ENCODE results near the gene NLRP9. TPM values are rescaled to one million over a fixed set of nuclear protein-coding genes. Genes with fewer than 3 reads are reported as not detected.

NLRP9 gene
- total RNA-seq, 1 experiment from 2014 or later: not detected

DNA sequence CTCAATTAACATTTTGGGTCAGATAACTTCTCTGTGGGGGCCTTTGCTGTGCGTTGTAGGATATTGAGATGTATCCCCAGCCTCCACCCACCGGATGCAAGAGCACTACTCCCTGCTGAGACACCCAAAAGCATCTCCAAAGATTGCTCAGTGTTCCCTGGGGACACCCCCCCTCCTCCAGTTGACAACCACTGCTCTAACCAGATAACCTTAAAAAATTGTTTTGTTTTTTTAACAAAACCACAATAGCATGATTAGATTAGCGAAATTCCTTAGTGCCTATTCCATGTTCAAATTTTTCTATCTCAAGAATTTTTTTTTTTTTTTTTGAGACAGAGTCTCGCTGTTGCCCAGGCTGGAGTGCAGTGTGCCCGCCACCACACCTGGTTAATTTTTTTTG, 65.8 kb downstream of the NLRP9 start:
- DNase-seq (ENCODE audit: low read depth, low spot score): no peak
- Histone ChIP-seq H3K9me2 (ENCODE audit: insufficient read depth) (no peaks in the 10 kb centered on the region), H3K27me3 (ENCODE audit: insufficient read depth, low read length) (no peaks in the 10 kb centered on the region), H3K36me3 (ENCODE audit: control insufficient read depth in 1 of 2, insufficient read depth in 2 of 2, low read length in 2 of 2) (peaks cover 19 to 38% of the 10 kb centered on the region in 2 experiments; a peak in 3 of 4 replicates), H4K20me1 (ENCODE audit: insufficient read depth) (0 out of 2 replicates have a peak, but pooled peaks cover 8% of the 10 kb centered on the region), H2AFZ (ENCODE audit: low read depth, low read length, poor library complexity, severe bottlenecking) (no peak overlapping the region), H3K9ac (ENCODE audit: low read length) (no peak overlapping the region), H3K27ac (ENCODE audit: low read depth, low read length) (no peak overlapping the region), H3K4me3 (replicated peaks in 1 of 2; ENCODE audit: low read depth in 1 of 2, low read length in 2 of 2) (no peak overlapping the region), H3K79me2 (ENCODE audit: insufficient read depth, low read length) (peaks cover 92% of the 10 kb centered on the region), H3K4me2 (ENCODE audit: low read length) (no peak overlapping the region), H3K4me1 (ENCODE audit: control insufficient read depth in 1 of 2, insufficient read depth in 2 of 2, low read length in 2 of 2) (peaks cover 13 to 48% of the 10 kb centered on the region in 2 experiments), H3K9me3 (ENCODE audit: control insufficient read depth in 1 of 2, insufficient read depth in 1 of 2, low read depth in 1 of 2, low read length in 2 of 2) (no peaks in the 10 kb centered on the region)
- ChIA-PET RAD21 (ENCODE audit: low non-redundant PET in 1 of 2, low total read pairs in 2 of 2, uncharacterized antibody in 2 of 2, unreplicated experiment in 2 of 2) (no interaction called here), CTCF (interaction anchor here (1.5 to 2.3 kb wide), 2 partner anchors 15 to 18 kb away, joined by 15 to 23 read pairs; partner anchors contain the start of gene U2AF2), POLR2A (no interaction called here)
- intact Hi-C loops (cut with micrococcal nuclease): no loop called here
- BruUV-seq (replicated peaks): no TSS peak
- TF ChIP-seq CBX3 (IDR thresholded peaks at IDR 0.05; ENCODE audit: low read depth) (no peak), TCF7L2 (IDR thresholded peaks at IDR 0.05; ENCODE audit: borderline replicate concordance, extremely low read depth, insufficient read depth, insufficient read length) (no peak), SIN3A (IDR thresholded peaks at IDR 0.05; ENCODE audit: low read depth) (no peak), SRF (IDR thresholded peaks at IDR 0.05; ENCODE audit: low read depth) (no peak)
- TF ChIP-seq, protein P1, sequence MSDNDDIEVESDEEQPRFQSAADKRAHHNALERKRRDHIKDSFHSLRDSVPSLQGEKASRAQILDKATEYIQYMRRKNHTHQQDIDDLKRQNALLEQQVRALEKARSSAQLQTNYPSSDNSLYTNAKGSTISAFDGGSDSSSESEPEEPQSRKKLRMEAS (IDR thresholded peaks at IDR 0.05): no peak
- ATAC-seq: no peak

DNA sequence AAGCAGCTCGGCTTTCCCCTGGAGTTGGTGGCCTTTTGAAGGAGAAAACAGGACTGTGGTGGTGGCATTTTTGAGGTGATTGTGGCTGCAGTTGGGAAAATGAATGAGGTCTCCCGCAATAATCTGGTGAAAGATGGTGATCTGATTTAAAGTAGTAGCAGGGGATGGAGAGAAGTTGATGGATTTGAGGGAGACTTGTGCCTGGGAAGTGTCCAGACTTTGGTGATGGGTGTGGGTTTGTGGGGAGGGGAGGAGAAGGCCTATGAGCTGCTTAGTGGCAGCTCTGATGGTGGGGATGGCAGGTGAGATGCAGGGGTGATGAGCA, 67.2 kb downstream of the NLRP9 start:
- CTCF ChIA-PET: interaction anchor here (0.7 to 2.3 kb wide), 7 partner anchors 8 to 38 kb away, joined by 3 to 23 read pairs (median 3); partner anchors contain the start of genes U2AF2 and ZNF580
- Histone ChIP-seq H3K9ac (ENCODE audit: low read length) (no peak overlapping the region), H2AFZ (ENCODE audit: low read depth, low read length, poor library complexity, severe bottlenecking) (no peak overlapping the region), H3K27ac (ENCODE audit: low read depth, low read length) (peak overlapping the region; percentile 10; the same call in 1 of the 2 replicates), H3K4me1 (ENCODE audit: control insufficient read depth in 1 of 2, insufficient read depth in 2 of 2, low read length in 2 of 2) (peaks cover 7 to 50% of the 10 kb centered on the region in 2 experiments), H3K9me2 (ENCODE audit: insufficient read depth) (no peaks in the 10 kb centered on the region), H3K36me3 (ENCODE audit: control insufficient read depth in 1 of 2, insufficient read depth in 2 of 2, low read length in 2 of 2) (peaks cover 31 to 47% of the 10 kb centered on the region in 2 experiments), H3K4me2 (ENCODE audit: low read length) (no peak overlapping the region), H3K9me3 (ENCODE audit: control insufficient read depth in 1 of 2, insufficient read depth in 1 of 2, low read depth in 1 of 2, low read length in 2 of 2) (no peaks in the 10 kb centered on the region), H3K27me3 (ENCODE audit: insufficient read depth, low read length) (no peaks in the 10 kb centered on the region), H4K20me1 (ENCODE audit: insufficient read depth) (peaks cover 14% of the 10 kb centered on the region; the same call in 1 of the 2 replicates), H3K79me2 (ENCODE audit: insufficient read depth, low read length) (peaks cover 92% of the 10 kb centered on the region), H3K4me3 (replicated peaks in 1 of 2; ENCODE audit: low read depth in 1 of 2, low read length in 2 of 2) (no peak overlapping the region)
- POLR2A ChIA-PET: interaction anchor here (1.1 kb wide), 1 partner anchor 17 kb away, joined by 8 read pairs; the partner anchor contains the start of gene U2AF2
- ATAC-seq (no peak), DNase-seq (ENCODE audit: low read depth, low spot score) (no peak)
- intact Hi-C loops (cut with micrococcal nuclease): no loop called here
- no TSS peak for BruUV-seq (replicated peaks)
- RAD21 ChIA-PET (ENCODE audit: low non-redundant PET in 1 of 2, low total read pairs in 2 of 2, uncharacterized antibody in 2 of 2, unreplicated experiment in 2 of 2): no interaction called here
- TF ChIP-seq YY1 (IDR thresholded peaks at IDR 0.05; ENCODE audit: extremely low read depth, insufficient replicate concordance, low read depth, low read length) (no peak), RAD21 (IDR thresholded peaks at IDR 0.05; ENCODE audit: low read depth) (no peak), EZH2phosphoT487 (IDR thresholded peaks at IDR 0.05; ENCODE audit: borderline replicate concordance) (no peak), POLR2AphosphoS5 (IDR thresholded peaks at IDR 0.05; ENCODE audit: low read depth, low read length) (no peak), JUND (IDR thresholded peaks at IDR 0.05) (no peak), CEBPB (IDR thresholded peaks at IDR 0.05; ENCODE audit: low read depth) (no peak)
- TF ChIP-seq, protein P2, sequence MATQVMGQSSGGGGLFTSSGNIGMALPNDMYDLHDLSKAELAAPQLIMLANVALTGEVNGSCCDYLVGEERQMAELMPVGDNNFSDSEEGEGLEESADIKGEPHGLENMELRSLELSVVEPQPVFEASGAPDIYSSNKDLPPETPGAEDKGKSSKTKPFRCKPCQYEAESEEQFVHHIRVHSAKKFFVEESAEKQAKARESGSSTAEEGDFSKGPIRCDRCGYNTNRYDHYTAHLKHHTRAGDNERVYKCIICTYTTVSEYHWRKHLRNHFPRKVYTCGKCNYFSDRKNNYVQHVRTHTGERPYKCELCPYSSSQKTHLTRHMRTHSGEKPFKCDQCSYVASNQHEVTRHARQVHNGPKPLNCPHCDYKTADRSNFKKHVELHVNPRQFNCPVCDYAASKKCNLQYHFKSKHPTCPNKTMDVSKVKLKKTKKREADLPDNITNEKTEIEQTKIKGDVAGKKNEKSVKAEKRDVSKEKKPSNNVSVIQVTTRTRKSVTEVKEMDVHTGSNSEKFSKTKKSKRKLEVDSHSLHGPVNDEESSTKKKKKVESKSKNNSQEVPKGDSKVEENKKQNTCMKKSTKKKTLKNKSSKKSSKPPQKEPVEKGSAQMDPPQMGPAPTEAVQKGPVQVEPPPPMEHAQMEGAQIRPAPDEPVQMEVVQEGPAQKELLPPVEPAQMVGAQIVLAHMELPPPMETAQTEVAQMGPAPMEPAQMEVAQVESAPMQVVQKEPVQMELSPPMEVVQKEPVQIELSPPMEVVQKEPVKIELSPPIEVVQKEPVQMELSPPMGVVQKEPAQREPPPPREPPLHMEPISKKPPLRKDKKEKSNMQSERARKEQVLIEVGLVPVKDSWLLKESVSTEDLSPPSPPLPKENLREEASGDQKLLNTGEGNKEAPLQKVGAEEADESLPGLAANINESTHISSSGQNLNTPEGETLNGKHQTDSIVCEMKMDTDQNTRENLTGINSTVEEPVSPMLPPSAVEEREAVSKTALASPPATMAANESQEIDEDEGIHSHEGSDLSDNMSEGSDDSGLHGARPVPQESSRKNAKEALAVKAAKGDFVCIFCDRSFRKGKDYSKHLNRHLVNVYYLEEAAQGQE (IDR thresholded peaks at IDR 0.05; ENCODE audit: low read depth): no peak
